CD4-positive, alpha-beta T cell treated with Interferon alpha-2 for 1 hour (primary cell): ENCODE data around the gene C2orf15.
"Not testable (repeated sequence)": the region's sequence is repeated elsewhere in the genome, so short reads cannot be mapped to it uniquely, and the experiment has no call there.

Experiments used
- DNase-seq, 2 donors: peaks; one replicate each; pipeline ENCODE4 v3.0.0-alpha.2; 2020 to 2022

C2orf15 gene

GRCh38 chr2:99141110-99142108, at the start of gene C2orf15:
C2orf15 (plus strand) TSS chr2:99141707; CDS start chr2:99150559, 8,852 bp downstream.
- DNase-seq: peak; percentile 98

GRCh38 chr2:99096728-99097127, 44.8 kb upstream of the C2orf15 start:
- no peak for DNase-seq

GRCh38 chr2:99101697-99102096, 39.8 kb upstream of the C2orf15 start:
- no peak for DNase-seq

DNA sequence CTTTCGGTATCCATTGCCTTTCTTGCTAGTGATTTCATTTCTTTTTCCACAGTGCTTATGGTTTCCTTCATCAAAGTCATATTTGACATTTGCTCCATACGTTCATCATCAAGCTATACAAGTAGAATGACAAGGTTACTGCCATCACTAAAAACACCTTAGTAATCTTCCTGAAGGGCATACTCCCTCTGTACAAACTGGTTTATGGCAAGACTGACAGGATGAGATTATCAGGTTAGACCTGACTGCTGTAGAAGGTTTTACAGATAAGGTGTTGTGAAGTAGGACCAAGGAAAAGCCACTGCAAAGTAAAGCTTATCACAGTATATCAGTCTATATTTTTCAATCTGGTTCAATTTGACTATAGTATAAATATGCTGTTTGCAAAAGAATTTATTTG, 37.5 kb upstream of the C2orf15 start:
- no peak for DNase-seq

GRCh38 chr2:99106913-99107312, 34.6 kb upstream of the C2orf15 start:
- DNase-seq: no peak

GRCh38 chr2:99111236-99111635, 30.3 kb upstream of the C2orf15 start:
- no peak for DNase-seq

DNA sequence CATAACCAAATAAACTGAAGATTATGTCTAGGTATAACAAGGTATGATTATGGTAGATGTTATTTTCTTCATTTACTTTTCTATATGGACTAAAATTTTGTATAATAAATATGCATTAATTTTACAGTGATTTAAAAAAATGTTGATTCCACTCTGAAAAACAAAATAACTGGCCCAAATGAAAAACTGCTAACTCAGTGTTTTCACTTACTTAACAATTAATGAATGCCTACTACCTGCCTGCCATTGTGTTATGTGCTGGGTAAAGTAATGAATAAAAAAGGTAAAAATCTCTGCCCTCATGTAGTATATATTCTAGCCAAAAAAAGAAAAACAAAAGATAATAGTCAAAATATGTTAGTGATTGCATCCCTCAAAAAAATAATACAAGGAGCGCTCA, 29.6 kb upstream of the C2orf15 start:
- no peak for DNase-seq

GRCh38 chr2:99112617-99113016, 28.9 kb upstream of the C2orf15 start:
- no peak for DNase-seq

- no peak for DNase-seq
Measured at GRCh38 chr2:99127981-99128380, 13.5 kb upstream of the C2orf15 start.

DNA sequence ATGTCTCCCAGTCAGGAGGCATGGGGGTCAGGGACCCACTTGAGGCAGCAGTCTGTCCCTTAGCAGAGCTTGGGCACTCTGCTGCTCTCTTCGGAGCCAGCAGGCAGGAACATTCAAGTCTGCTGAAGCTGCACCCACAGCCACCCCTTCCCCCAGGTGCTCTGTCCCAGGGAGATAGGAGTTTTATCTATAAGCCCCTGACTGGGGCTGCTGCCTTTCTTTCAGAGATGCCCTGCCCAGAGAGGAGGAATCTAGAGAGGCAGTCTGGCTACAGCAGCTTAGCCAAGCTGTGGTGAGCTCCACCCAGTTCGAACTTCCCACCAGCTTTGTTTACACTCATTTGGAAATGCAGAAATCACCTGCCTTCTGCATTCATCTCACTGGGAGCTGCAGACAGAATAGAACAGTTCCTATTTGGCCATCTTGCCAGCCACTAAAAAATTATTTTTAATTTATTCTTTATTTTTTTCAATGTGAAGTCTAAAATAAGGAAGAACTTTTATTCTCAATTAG, 6.4 kb upstream of the C2orf15 start:
- DNase-seq: not testable (repeated sequence)

DNA sequence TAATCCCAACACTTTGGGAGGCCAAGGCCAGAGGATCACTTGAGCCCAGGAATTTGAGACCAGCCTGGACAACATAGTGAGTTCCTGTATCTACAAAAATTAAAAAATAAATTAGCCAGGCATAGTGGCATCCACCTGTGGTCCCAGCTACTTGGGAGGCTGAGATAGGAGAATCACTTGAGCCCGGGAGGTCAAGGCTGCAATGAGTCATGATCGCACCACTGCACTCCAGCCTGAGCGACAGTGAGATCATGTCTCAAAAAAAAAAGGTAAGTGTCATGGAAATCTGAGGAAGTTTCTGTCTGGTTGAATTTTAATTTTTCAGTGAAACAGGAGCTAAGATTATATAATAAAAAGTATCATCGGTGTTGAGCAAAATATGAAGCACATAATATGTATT, 2.5 kb upstream of the C2orf15 start:
- no peak for DNase-seq

DNA sequence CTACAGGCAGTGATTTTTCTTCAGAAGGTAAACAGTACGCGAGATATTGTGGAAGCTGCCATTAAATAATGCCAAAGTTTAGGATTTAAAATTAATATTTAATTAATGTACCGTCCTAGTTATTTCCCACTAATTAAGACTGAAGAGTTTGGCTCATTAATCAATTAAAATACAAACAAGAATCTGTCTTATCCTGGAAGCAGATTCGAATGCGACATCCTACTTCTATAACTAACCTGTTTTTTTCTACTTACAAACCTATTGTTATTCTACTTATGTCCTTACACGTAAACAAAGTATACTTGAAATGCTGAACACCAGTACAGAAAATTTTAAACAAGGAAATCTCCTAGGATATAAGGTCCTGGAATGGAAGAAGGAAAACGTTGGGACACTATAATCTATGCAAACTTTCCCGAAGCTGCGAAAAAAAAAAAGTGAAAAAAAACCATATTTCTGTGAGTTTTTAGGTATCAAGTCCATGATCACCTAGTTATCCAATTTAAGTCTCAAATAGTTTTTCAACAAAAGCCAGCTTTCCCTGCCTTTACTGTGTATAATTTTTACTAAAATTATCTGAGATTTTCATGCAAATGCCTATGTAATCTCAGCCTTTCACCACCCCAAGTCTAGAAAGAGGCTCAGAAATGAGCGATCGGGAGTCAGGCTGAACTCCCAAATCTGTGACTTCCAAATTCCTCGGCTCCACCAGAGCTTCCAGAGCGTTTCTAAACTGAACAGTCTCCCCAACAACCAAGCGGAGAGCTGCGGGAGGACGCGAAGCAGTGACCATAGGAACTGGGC, 1.2 kb upstream of the C2orf15 start:
- DNase-seq: no peak

DNA sequence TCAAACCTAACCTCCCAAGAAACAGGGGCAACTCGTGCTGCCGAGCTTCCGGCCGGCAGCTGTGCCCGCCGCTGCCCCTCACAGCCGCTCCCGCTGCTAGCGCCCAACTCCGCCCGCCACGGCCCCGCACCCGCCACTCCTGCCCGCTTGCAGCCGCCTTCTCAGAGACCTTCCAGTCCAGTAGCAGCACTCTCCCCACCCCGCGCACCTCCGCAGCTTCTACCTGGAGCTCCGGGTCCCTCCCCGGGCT, 722 bp upstream of the C2orf15 start:
- DNase-seq: no peak

DNA sequence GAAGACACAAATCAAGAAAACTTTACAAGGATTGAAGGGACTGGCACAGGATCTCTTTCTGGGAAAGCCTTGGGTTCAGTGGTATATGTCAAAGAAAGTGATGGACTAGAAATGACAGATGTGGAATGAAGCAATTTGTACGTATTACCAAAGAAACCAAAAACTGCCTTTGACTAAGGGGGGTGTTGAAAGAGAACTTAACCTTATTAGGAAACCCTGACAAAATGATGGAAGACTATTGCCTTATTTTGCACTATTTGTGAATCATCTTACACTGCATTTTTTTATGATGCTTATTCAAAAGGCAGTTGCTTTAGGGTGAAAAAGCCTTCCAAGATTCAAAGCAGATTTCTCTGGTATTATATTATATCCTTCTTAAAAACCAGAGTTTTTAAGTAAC, 9.2 kb downstream of the C2orf15 start:
- no peak for DNase-seq

DNA sequence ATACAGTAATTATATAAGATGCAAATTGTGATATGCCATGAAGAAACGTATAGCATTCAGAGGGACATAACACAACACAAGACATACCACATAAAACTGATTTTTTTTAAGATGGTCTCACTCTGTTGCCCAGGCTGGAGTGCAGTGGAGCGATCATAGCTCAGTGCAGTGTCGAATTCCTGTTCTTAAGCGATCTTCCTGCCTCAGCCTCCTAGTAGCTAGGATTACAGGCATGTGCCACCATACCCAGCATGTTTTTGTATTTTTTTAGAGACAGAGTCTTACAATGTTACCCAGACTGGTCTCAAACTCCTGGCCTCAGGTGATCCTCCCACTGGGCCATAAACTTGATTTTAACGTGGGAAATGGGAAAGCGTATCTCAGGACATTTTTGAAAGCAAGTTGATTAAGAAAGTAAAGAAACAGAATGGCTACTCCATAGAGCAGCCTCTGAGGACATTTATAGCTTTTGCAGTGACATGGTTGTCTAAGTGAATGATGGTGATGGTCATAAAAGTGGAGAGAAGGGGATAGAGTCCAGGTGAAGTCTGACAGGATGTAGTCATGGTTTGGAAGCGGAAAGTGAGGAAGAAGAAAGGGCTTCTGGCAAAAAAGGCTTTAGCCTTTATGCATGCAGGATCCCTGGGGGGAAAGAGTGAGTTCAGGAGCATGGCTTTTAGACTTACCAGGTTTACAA, 10.8 kb downstream of the C2orf15 start:
- no peak for DNase-seq

- DNase-seq: no peak
Measured at GRCh38 chr2:99153921-99154604, 12.6 kb downstream of the C2orf15 start.

GRCh38 chr2:99154643-99155536, 13.4 kb downstream of the C2orf15 start, which contains the start of the genes LIPT1 and TSGA10:
LIPT1 (plus strand) TSS chr2:99154967; CDS start chr2:99161958, 6,991 bp downstream.
TSGA10 (minus strand) TSS chr2:99154942; CDS start chr2:99109439, 45,503 bp downstream.
- peak; percentile 89 to 91 for DNase-seq

DNA sequence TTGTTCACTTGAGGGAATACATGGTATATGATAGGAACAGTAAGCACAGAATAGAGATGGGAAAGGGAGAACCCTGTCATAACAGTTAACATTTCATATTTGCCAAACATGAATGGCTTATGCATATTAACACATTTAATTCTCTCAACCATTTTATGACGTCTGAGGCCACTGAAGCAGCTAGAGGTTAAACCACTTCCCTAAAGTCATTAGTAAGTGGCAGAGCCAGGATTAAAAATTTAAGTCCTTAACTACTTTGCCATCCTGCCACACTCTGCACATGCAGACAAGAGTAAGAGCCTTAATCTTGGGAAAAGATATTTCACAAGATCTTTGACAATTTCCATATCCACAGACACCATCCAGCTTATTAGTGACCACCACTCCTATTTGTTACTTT, 15.4 kb downstream of the C2orf15 start:
- DNase-seq: no peak

GRCh38 chr2:99158599-99158998, 17.1 kb downstream of the C2orf15 start:
- no peak for DNase-seq

DNA sequence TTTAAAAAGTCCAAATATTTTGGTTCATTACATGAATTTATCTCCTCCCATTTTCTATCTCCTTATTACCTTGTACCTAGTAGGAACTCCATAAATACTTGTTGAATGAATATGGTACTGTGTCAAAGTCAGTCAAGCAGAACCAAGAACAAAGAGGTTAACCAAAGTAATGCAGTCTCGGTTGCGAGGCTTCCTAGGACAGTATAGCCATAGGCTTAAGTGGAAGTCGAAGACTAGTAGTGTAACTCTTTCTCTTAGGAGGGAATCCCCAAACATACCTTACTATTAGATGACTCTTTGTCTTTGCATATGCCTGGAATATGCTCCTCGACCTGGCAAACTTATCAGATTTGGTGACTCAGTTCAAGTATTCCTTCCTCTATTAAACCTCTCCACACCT, 18.1 kb downstream of the C2orf15 start:
- no peak for DNase-seq

DNA sequence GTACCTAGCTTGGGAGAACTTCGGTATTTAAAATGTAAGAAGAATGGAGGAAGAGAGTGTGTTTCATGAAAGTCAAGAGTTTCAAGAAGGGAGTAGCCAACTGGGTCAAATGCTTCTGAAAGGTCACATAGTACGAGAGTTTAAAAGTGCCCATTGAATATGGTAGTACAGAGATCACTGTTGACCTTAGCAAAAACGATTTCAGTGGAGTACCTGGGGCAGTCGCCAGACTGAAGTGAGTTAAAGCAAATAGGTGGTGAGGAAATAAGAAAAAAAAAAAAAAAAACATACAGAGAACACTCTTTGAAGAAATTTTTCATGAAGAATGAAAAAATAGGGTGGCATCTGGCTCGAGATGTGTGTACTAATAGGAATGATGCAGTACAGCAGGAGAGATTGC, 24.7 kb downstream of the C2orf15 start:
- DNase-seq: no peak
